NB4 (cell line): ENCODE measurements around the gene ZNF133.

Experiments
- CTCF ChIP-seq: IDR thresholded peaks from one replicate; pipeline ENCODE4 v1.5.1; 2012; ENCODE audit warnings: low read depth, low read length
- MAX ChIP-seq: IDR thresholded peaks from 2 replicates; pipeline ENCODE4 v1.6.1; 2011; ENCODE audit warnings: low read depth, low read length
- POLR2A ChIP-seq: IDR thresholded peaks from 2 replicates; pipeline ENCODE4 v1.6.1; 2011; ENCODE audit warnings: mild to moderate bottlenecking; ENCODE audit not compliant: insufficient read length; ENCODE audit errors: extremely low read depth

DNA sequence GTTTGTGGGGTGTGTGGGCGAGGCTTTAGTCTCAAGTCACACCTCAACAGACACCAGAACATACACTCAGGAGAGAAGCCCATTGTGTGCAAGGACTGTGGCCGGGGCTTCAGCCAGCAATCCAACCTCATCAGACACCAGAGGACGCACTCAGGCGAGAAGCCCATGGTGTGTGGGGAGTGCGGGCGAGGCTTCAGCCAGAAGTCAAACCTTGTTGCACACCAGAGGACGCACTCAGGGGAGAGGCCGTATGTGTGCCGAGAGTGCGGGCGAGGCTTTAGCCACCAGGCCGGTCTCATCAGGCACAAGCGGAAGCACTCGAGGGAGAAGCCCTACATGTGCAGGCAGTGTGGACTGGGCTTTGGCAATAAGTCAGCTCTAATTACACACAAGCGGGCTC lies 27.8 kb downstream of the ZNF133 start:
- TF ChIP-seq POLR2A (no peak), CTCF (no peak), MAX (no peak)
